HG03439 (cell line): ENCODE measurements around the gene STPG2.

Source experiments
- ATAC-seq: cut with Tn5 transposase; IDR thresholded peaks from one replicate; pipeline ENCODE4 v1.9.1; 2021; ENCODE audit warnings: mild to moderate bottlenecking, moderate library complexity; ENCODE audit not compliant: unreplicated experiment

Gene STPG2

DNA sequence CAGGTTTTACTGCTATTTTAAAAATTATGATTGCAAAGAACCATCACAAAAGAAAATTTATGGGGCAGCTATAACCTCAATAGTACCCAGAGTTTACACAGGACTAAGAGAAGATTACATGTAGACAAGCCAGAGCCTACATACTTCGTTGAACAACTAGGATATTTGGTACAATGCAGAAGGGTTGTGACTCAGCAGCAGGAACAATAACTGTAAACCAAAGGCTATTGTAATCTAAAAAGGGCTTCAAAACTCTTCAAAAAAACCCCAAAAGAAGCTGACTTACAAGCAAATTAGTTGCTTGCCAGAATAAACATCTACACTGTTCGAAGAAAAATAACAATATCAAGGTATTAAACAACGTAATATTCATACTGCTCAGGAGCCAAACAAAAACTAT is 618.0 kb downstream of the STPG2 start:
- no peak for ATAC-seq

DNA sequence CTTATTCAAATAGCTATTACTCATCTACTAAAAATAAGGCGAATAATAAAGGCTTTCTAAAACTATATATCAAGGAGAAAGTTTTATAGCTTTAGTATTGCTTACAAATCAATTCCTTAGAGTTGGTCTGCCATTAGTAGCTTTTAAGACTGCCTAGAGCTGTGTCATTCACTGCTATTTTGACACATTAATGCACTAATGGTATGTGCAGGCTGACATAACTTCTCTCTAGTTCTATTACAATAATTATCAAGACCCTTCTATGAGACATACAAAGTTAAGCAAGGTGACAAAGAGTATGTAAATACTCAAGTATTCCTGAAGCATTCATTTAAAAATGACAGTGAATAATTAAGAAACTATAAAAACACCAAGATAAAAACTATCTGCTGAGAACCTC is 625.3 kb downstream of the STPG2 start:
- ATAC-seq, result no peak

DNA sequence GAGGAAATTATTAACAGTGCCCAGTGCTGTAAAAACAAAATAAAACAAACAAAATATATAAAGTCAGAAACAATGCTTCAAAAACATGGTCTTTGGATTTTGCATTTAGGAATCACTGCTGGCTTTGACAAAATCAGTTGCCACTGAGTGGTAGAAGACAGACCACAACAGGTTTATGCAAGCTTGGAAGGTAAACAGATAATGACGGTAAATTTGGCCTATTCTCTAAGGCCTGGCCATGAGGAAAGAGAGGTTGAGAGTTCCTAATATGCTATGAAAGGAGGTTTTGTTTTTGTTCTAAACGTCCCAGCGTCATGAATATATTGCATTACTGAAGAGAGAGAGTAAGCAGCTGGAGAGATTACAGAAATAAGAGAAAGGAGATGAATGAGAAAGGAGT is 629.4 kb downstream of the STPG2 start:
- no peak for ATAC-seq
